K562 (cell line): ENCODE results near the gene NISCH. TPM values are rescaled to one million over a fixed set of nuclear protein-coding genes. Genes with fewer than 3 reads are reported as not detected.

Experiments
- ATF1 ChIP-seq, 2 experiments: fragments of 450-650 bp in 1 of 2; IDR thresholded peaks; 2 replicates each; pipeline ENCODE4 v1.6.1; 2016; ENCODE audit warnings: missing compliant biosample characterization in 1 of 2, missing genetic modification characterization in 1 of 2
- COPS2 ChIP-seq: fragments of 450-650 bp; conservative IDR thresholded peaks from 2 replicates; pipeline ENCODE4 v1.6.1; 2016; ENCODE audit warnings: mild to moderate bottlenecking, moderate library complexity
- CREBBP ChIP-seq: IDR thresholded peaks from one replicate; pipeline ENCODE4 v1.6.1; 2012; ENCODE audit warnings: low read depth, mild to moderate bottlenecking, control low read depth, inconsistent platforms, low read length
- CTBP1 ChIP-seq: fragments of 450-650 bp; IDR thresholded peaks from 2 replicates; pipeline ENCODE4 v1.6.1; 2016; ENCODE audit warnings: borderline replicate concordance
- ETV5 ChIP-seq: sonication (generic); formaldehyde crosslinking; IDR thresholded peaks from 2 replicates; pipeline ENCODE4 v1.4.0; 2020; ENCODE audit warnings: low read depth, mild to moderate bottlenecking, missing genetic modification reagents
- FOXM1 ChIP-seq, 2 experiments: fragments of 450-650 bp in 1 of 2; sonication (generic) in 1 of 2; formaldehyde crosslinking in 1 of 2; IDR thresholded peaks; 2 replicates each; pipeline versions ENCODE4 v1.6.1 to v1.9.0; 2017 to 2022; ENCODE audit warnings: low read depth in 2 of 2, mild to moderate bottlenecking in 2 of 2, missing genetic modification reagents in 1 of 2, moderate library complexity in 1 of 2
- HCFC1 ChIP-seq: IDR thresholded peaks from 2 replicates; pipeline ENCODE4 v1.6.1; 2012; ENCODE audit warnings: low read depth, low read length, improper control_type of control experiment
- KLF1 ChIP-seq: fragments of 450-650 bp; IDR thresholded peaks from 2 replicates; pipeline ENCODE4 v1.6.1; 2016; ENCODE audit warnings: missing genetic modification characterization, missing compliant biosample characterization
- PHF8 ChIP-seq: fragments of 200-600 bp; sonication (generic); IDR thresholded peaks from 2 replicates; pipeline ENCODE4 v1.6.1; 2012; ENCODE audit warnings: mixed run types, mild to moderate bottlenecking, inconsistent platforms, low read length, moderate library complexity, borderline replicate concordance
- PKNOX1 ChIP-seq: fragments of 450-650 bp; IDR thresholded peaks from 2 replicates; pipeline ENCODE4 v1.6.1; 2016
- POLR2A ChIP-seq: fragments of 450-650 bp; conservative IDR thresholded peaks from 2 replicates; pipeline ENCODE4 v1.6.1; 2016
- POLR3A ChIP-seq: IDR thresholded peaks from 2 replicates; pipeline ENCODE4 v1.6.1; 2011; ENCODE audit warnings: borderline replicate concordance, mild to moderate bottlenecking, moderate library complexity; ENCODE audit not compliant: insufficient read length, insufficient read depth; ENCODE audit errors: extremely low read depth
- RAD51 ChIP-seq: fragments of 450-650 bp; IDR thresholded peaks from 2 replicates; pipeline ENCODE4 v1.7.1; 2016; ENCODE audit warnings: low read depth, mild to moderate bottlenecking, borderline replicate concordance
- RBM25 ChIP-seq: fragments of 200-400 bp; formaldehyde crosslinking; IDR thresholded peaks from 2 replicates; pipeline ENCODE4 v1.6.1; 2018; ENCODE audit warnings: low read length, low read depth, moderate library complexity; ENCODE audit not compliant: severe bottlenecking
- RNF2 ChIP-seq: sonication (generic); IDR thresholded peaks from 2 replicates; pipeline ENCODE4 v1.6.1; 2016
- SMARCC2 ChIP-seq: fragments of 450-650 bp; IDR thresholded peaks from 2 replicates; pipeline ENCODE4 v1.6.1; 2017; ENCODE audit warnings: antibody characterized with exemption, moderate library complexity, mild to moderate bottlenecking, low read depth
- SRSF3 ChIP-seq: fragments of 200-400 bp; formaldehyde crosslinking; IDR thresholded peaks from 2 replicates; pipeline ENCODE4 v1.6.1; 2016; ENCODE audit warnings: mild to moderate bottlenecking, low read length, moderate library complexity; ENCODE audit not compliant: insufficient read depth
- TFE3 ChIP-seq: fragments of 450-650 bp; formaldehyde crosslinking; IDR thresholded peaks from 2 replicates; pipeline ENCODE4 v1.4.0; 2020; ENCODE audit warnings: mild to moderate bottlenecking, mixed read lengths
- TOE1 ChIP-seq, 2 experiments: fragments of 450-650 bp in 1 of 2; sonication (generic) in 1 of 2; formaldehyde crosslinking in 1 of 2; IDR thresholded peaks; 2 replicates each; pipeline versions ENCODE4 v1.7.1 to v1.8.0; 2016 to 2022; ENCODE audit warnings: borderline replicate concordance in 2 of 2, mild to moderate bottlenecking in 2 of 2, antibody characterized with exemption in 1 of 2, inconsistent platforms in 1 of 2, low read depth in 1 of 2, missing genetic modification reagents in 1 of 2, moderate library complexity in 1 of 2
- U2AF1 ChIP-seq: fragments of 200-400 bp; formaldehyde crosslinking; optimal IDR thresholded peaks from 2 replicates; pipeline ENCODE3; 2017; ENCODE audit warnings: mild to moderate bottlenecking, low read depth, low read length, moderate library complexity
- ZNF175 ChIP-seq: fragments of 200-800 bp; sonication (Bioruptor generic); IDR thresholded peaks from 2 replicates; pipeline ENCODE4 v1.6.1; 2016; ENCODE audit warnings: low read depth, mild to moderate bottlenecking, missing genetic modification characterization, missing compliant biosample characterization
- ZNF280B ChIP-seq: fragments of 250-450 bp; sonication (Bioruptor Pico); IDR thresholded peaks from 2 replicates; pipeline ENCODE4 v1.5.1; 2021; ENCODE audit warnings: mild to moderate bottlenecking
- ZNF316 ChIP-seq: fragments of 450-650 bp; IDR thresholded peaks from 2 replicates; pipeline ENCODE4 v1.6.1; 2016
- ZNF41 ChIP-seq: fragments of 250-450 bp; sonication (Bioruptor Pico); conservative IDR thresholded peaks from 2 replicates; pipeline ENCODE4 v1.4.0; 2020; ENCODE audit warnings: mild to moderate bottlenecking
- ZNF717 ChIP-seq: fragments of 250-450 bp; sonication (Bioruptor Pico); IDR thresholded peaks from 2 replicates; pipeline ENCODE4 v1.5.0; 2021
- polyA plus RNA-seq, 8 experiments: library from polyadenylated mRNA; depleted of rRNA in 4 of 8; stranded (reverse) in 5 of 8; unstranded in 3 of 8; fragments of >200 nt; fragmentation: Nextera tagmentation in 2 of 8; fragmentation: Illumina TruSeq in 1 of 8; extraction: Ambion mirVana in 2 of 8; extraction: Trizol in 1 of 8; gene quantifications; 2 replicates each; pipeline versions ENCODE4 v1.2.1 to v1.2.3, GENCODE V29; 2011 to 2014; ENCODE audit warnings: inconsistent platforms in 1 of 8, missing spikeins in 1 of 8
- total RNA-seq, 7 experiments: library from RNA; depleted of rRNA in 6 of 7; stranded (reverse); fragments of >200 nt in 6 of 7; fragmentation: Illumina TruSeq in 2 of 7; extraction: Trizol in 2 of 7; gene quantifications; 2 replicates each; pipeline versions ENCODE4 v1.2.1 to v1.2.3, GENCODE V29; 2011 to 2021; ENCODE audit warnings: low replicate concordance in 1 of 7

The NISCH gene
- total and polyA plus RNA-seq, 9 of the 15 experiments (the other 6 are each of a cell fraction or from before 2014, with no cell fraction given), result 0.44 to 43.5 (median 23.4) TPM

GRCh38 chr3:52536369-52537164 lies 81.2 kb downstream of the NISCH start, which contains the start of gene UQCC5 (continued):
- TF ChIP-seq SMARCC2 (no peak), ZNF280B (CRISPR knock-in tag) (no peak), ZNF717 (CRISPR knock-in tag) (no peak), ATF1 (CRISPR knock-in tag; IDR thresholded peaks at IDR 0.05) (no peak), ATF1 (tag; IDR thresholded peaks at IDR 0.05) (peak; percentile 43; the same call in 1 of the 2 replicates), ZNF41 (CRISPR knock-in tag) (no peak), ETV5 (0 out of 2 replicates have a peak, but pooled peaks have one; percentile 41), ZNF316 (no peak), ZNF175 (CRISPR knock-in tag) (no peak), COPS2 (no peak), SRSF3 (no peak), RAD51 (peak; percentile 76), CTBP1 (peak; percentile 73; the same call in 1 of the 2 replicates), HCFC1 (0 out of 2 replicates have a peak, but pooled peaks have one; percentile 15), POLR3A (no peak), CREBBP (no peak), PHF8 (peak; percentile 85), FOXM1 (IDR thresholded peaks at IDR 0.05; ENCODE audit: low read depth) (no peak), FOXM1 (CRISPR knock-in tag; IDR thresholded peaks at IDR 0.05; ENCODE audit: low read depth) (no peak), U2AF1 (no peak), POLR2A (peak; percentile 91), KLF1 (tag) (no peak), TFE3 (CRISPR knock-in tag) (peak; percentile 88), PKNOX1 (peak; percentile 88), TOE1 (IDR thresholded peaks at IDR 0.05; ENCODE audit: borderline replicate concordance) (peak; percentile 85; the same call in 1 of the 2 replicates), TOE1 (CRISPR knock-in tag; IDR thresholded peaks at IDR 0.05; ENCODE audit: borderline replicate concordance, low read depth) (no peak), RNF2 (0 out of 2 replicates have a peak, but pooled peaks have one; percentile 15), RBM25 (peak; percentile 94)
